ENCODE measurements around the gene CIZ1.

Gene CIZ1

DNA sequence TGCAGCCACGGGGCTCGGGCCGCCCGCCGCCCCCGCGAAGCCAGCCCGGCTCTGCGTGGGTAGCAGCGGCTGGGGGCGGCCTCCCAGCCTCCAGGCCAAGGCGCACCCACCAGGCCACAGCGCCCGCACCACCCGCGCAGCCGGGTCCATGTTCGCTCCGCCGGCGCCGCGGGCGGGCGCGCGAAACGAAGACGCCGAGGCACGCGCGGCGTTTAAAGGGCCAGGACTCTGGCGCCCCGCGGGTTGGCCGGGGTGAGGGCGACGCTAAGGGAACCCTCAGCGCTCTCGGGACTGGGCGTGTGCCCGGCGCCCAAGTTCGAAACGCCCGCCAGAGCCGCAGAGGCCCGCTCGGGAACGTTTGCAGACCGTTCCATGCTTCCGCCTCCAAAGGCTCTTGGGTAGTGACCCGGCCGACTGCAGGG lies 63.8 kb downstream of the CIZ1 start, which contains the start of gene PTGES2:
Gene PTGES2 (minus strand): TSS at position 162 of the 422 bp plus-strand sequence. CDS start 12 bp downstream, at position 150.
- in situ Hi-C loops (cut with HindIII; ENCODE audit: low sequenced_read_pairs) = no loop called here

DNA sequence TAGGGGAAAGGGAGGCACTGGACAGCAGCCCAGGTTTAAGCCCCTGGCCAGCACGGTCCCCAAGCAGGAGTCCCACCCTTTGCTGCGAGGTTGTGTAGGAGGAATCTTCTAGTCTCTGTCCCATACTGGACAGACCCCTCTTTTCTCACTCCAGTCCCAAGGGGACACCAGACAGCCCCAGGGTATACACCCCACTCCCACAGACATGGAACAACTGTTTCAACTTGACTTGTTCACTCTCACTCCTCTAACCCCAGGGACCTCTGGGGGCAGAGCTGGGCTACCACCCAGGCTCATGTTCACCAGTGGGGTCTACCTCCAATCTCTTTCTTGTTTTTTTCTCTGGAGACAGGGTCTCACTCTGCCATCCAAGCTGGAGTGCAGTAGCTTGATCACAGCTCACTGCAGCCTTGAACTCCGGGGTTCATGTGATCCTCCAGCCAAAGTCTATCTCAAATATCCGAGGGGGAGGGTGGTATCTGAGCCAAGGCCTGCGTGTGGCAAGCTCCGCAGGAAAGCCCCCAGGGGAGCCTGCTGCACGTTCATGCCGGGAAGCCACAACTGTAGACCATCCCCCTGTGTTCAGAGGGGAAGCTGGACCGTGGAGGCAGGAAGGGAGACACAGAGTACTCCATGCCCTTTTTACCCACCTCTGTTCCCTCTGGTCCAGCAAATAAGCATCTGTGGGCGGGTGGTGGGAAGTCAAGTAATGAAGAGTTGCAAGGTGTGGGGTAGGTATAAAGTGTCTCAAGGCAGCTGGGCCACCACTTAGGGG lies 65.6 kb downstream of the CIZ1 start:
- in situ Hi-C loops (cut with HindIII; ENCODE audit: low sequenced_read_pairs) = no loop called here

DNA sequence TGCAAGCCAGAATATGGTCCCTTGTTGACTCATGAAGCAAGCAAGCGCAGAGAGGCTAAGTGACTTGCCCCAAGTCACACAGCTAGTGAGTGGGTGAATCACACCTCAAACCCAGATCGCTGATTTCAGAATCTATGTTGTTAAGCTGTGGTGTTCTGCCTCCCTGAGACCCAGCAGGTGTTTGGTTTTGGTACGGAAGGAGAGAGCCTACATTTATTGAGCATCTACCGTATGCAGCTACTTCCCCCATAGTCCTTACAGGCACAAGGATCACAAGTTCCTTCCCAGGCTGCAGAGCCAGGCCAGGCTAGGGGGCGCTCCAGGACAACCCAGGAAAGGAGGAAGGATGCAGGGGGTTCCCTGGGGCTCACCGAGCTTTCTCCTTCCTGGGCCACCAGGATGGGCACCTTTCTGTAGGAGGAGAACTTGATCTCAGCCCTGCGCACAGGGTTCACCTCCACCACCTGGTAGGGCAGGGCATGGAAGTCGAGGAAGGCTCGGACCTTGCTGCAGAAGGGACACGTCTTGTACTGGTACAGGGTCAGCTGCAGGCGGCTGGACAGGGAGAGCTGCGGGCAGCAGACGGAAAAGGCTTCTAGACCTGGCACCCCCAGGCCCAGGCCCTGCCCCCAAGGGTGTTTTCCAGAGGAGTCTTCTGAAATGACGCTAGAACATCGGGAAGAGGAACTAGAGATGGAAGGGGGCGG lies 66.3 kb downstream of the CIZ1 start:
- in situ Hi-C loops (cut with HindIII; ENCODE audit: low sequenced_read_pairs) = no loop called here

DNA sequence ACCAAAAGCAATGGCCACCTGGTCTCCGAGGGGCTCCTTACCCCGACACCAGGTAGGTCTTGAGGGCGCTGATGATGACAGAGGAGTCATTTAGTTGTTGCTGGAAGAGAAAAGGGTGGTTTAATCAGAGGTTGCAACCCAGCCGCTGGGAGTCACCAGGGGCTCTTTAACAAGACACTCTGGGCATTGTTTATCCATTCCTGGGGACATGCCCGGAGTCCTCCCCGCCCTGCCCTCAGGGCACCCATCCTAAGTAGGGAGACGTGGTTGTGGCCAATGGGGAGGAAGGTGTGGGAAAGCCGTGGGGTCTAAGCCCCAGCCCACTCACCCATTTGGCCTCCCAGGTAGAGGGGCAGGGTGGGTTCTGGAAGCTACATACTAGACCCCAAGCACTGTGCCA lies 66.9 kb downstream of the CIZ1 start:
- in situ Hi-C loops (cut with HindIII; ENCODE audit: low sequenced_read_pairs) = no loop called here

DNA sequence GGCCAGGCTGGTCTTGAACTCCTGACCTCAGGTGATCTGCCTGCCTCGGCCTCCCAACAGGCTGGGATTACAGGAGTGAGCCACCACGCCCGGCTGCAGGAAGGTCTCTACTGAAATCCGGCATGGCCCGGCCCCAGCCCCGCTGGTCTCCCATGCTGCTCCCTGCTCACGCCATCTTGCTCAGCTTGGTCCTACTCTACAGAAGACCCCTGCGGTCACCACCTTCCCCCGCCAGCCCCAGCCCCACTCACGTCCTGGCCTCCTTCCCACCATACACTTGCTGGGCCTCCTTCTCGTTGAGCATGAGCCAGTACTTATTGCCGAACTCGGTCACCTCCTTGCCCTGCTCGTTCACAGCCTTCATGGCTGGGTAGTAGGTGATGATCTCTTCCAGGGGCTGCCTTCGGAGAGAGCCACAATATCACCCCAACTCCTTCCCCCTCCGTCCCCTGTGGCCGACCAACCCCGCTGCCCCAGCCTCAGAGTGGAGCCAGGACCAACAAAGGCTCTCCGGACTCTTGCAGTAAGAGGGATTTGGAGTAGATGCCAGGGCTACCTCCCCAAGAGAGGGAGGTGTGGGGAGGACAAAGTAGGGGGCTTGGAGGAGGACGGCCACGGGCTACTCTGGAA lies 67.8 kb downstream of the CIZ1 start:
- in situ Hi-C loops (cut with HindIII; ENCODE audit: low sequenced_read_pairs) = no loop called here

DNA sequence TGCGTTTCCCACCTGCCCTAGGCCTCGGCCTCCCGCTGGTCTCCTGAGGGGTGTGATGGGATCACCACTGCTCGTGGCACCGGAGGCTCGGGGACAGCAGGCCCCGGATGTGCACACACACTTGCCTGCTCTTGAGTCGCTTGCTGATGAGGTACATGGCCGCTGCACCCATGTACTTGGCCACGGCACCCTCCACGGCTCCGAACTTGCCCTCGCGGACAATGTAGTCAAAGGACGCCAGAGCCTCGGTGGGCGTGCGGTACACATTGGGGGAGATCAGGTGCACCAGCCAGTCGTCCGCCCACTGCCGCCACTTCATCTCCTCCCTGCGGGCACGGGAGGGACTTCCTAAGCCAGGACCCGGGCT lies 68.6 kb downstream of the CIZ1 start:
- in situ Hi-C loops (cut with HindIII; ENCODE audit: low sequenced_read_pairs) = no loop called here

DNA sequence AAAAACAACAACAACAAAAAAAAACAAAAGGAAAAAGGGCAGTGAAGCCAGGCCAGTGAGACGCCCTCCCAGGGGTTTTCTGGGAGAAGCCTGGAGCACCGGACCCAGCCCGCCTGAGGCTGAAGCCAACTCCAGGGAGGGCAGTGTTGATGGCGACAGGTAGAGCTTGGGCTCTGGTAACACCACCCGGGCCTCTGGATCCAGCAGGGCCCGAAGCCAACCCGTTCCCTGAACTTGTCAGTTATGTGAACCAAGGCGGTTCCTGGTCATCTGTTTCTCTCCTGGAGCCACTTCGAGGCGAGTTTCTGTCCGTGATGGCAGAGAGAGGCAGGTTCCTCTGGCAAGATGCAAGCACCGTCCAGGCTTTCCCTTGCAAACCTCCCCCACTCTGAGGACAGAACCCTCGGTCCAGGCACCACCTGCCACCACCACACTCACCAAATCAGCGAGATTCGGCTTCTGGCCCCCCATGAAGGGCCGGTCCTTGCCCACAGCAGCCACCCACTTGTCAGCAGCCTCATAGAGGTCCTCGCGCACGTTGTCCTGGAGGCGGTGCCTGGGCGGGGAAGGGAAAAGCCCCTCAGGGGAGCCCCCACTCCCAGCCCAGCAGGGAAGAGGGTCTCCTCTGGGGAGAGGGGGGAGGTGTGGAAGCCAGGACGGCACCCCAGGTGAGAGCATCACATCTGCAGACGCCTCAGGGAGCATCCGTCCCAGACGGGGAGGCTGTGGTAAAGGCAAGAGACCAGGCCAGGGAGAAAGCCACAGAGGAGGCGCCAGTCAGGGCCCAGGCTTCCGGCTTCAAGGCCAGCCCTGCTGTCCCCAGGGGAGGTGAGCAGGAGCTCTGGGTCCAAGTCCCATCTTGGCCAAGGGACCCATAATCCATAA lies 69.2 kb downstream of the CIZ1 start:
- in situ Hi-C loops (cut with HindIII; ENCODE audit: low sequenced_read_pairs) = no loop called here

DNA sequence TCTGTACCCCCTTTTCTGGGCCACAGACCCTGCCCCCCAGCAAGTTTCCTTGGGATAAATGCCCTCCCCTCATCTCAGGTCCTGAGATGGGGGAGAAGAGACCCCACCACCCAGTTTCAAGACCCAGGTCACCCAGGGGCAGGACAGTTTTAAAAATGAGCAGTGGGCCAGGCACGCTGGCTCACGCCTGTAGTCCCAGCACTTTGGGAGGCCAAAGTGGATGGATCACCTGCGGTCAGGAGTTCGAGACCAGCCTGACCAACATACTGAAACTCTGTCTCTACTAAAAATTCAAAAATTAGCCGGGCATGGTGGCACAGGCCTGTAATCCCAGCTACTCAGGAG lies 69.9 kb downstream of the CIZ1 start:
- in situ Hi-C loops (cut with HindIII; ENCODE audit: low sequenced_read_pairs) = no loop called here

DNA sequence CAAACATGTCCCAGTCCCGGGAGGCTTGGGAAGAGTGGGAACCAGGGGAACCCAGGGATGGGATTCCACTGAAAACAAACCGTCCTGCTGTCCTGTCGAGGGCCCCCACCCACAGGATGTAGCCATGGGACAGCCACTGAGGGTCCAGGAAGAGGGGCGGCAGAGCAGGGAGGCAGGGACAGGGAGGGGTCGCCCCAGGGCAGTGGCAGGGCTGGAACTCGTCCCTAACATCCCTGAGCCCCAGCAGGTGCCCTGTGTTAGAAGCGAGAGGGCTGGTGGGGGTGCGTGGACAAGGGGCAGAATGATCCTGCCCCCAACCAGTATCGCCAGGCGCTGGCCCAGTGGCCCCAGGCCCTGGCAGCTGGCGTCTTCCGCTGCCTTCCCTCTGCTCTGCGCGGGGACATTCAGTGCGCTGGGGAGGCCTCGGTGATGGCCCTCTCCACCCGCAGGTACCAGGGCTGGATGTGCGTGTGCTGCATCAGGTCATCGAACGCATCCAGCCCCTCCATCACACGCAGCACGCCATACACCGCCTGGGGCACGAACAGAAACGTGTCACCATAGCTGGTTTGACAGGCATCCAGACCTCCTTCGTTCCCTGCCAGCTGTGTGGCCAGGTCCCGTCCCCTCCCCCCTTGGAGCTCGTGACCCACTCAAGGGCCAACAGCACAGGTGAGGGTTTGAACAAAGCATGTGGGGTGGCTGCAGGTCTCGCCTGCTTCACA lies 70.5 kb downstream of the CIZ1 start:
- in situ Hi-C loops (cut with HindIII; ENCODE audit: low sequenced_read_pairs) = no loop called here

DNA sequence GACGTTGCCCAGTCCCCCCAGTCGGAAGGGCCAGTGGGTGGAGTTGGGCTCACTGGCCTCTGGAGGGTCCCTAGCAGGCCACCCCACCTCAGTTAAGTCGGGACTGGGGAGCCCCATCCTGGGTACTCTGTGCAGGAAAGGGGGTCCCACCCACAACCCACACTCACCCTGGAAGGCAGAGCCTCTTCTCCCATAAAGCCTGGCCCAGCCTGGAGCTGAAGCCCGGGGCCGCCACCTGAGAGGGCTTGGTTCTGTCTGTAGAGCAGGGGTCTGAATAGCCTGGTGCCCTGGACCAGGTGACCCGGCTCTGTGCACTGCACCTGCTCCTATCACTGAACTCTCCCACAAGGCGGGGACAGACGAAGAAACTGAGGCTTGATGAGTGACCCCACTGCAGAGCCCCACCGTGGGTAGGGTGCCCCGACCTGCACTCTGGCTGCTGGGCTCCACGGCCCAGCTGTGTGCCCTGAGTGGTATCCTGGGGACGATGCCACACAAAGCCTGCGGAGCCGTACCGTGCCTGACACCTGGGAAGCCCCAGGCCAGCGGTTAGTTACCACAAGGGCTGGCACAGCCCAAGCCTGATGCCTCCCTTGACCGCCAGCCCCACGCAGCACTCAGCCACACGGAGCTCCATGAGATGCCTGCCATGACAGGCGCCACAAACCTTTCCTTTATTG lies 71.2 kb downstream of the CIZ1 start:
- in situ Hi-C loops (cut with HindIII; ENCODE audit: low sequenced_read_pairs) = no loop called here

DNA sequence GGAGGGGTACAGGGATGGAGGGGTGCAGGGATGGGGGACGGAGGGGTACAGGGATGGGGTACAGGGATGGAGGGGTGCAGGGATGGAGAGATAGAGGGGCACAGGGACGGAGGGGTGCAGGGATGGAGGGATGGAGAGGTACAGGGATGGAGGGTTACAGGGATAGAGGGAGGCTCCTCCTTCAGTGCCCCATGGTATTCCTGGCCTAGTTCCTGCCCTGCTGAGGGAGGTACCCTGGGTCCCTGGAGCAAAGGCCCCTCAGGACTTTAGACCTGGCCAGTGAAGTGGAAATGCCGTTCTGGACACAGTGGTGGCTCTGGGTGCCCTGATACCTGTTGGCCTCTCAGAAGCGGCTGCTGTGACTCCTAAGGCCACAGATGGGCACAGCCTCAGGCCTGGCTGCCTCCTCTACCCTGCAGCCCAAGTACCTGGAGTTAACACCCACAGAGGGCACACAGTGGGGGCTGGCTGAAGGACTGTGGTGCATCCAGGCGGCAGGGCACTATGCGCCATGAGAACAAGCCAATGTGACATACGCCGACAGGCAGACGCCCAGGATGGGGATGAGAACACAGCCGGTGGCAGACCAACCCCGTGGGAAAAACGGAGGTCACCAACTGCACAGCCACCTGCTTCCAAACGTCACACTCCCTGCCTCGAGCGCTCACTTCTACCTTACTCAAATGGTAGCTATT lies 72.3 kb downstream of the CIZ1 start:
- in situ Hi-C loops (cut with HindIII; ENCODE audit: low sequenced_read_pairs) = no loop called here

DNA sequence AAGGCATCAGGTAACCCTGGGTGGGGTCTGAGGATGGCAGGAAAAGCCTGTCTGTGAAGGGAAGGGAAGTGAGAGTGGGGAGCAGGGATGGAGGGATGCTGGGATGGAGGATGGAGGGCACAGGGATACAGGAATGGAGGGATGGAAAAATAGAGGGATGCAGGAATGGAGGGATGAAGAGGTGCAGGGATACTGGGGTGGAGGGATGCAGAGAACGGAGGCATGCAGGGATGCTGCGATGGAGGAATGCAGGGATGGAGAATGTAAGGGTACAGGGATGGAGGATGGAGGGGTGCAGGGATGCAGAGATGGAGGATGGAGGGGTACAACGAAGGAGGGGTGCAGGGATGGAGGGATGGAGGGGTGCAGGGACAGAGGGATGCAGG lies 72.9 kb downstream of the CIZ1 start:
- in situ Hi-C loops (cut with HindIII; ENCODE audit: low sequenced_read_pairs) = no loop called here

DNA sequence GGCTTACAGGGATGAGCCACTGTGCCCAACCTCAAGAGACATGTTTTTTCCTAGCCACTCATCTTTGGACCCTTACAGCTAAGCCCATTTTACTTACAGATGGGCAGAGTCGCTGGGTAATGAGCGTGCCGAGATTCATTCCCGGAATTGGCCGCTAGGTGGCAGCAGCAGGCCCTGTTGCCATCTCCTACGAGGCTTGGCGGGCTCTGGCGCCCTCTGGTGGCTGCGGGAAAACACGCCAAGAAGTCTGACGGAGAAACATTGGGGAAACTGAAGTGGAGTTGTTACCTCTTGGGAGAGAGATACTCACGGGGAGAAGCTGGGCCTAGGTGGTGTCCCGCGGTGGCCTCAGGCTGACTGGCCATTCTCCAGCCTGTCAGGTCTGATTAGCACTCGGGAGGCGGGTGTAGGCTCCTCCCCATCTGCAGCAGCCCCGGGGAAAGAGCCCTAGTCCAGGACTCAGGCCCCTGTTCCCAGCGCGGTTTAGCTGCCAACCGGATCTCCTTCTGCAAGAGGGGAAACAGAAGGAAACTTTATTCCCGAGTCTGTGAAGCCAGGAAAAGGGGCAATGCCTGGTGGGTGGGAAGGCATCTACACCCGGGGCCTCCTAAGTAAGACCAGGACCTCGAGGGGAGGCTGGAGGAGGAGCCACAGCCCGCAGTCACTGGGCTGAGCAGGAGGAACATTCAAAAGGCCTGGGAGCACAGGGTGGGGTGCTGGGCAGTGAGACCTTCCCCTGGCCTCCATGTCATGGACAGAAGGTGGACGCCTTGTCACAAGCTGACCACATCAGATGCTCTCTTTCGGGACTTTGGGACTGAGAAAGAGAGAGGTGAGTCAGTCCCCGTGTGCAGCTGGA lies 73.5 kb downstream of the CIZ1 start:
- in situ Hi-C loops (cut with HindIII; ENCODE audit: low sequenced_read_pairs) = no loop called here

DNA sequence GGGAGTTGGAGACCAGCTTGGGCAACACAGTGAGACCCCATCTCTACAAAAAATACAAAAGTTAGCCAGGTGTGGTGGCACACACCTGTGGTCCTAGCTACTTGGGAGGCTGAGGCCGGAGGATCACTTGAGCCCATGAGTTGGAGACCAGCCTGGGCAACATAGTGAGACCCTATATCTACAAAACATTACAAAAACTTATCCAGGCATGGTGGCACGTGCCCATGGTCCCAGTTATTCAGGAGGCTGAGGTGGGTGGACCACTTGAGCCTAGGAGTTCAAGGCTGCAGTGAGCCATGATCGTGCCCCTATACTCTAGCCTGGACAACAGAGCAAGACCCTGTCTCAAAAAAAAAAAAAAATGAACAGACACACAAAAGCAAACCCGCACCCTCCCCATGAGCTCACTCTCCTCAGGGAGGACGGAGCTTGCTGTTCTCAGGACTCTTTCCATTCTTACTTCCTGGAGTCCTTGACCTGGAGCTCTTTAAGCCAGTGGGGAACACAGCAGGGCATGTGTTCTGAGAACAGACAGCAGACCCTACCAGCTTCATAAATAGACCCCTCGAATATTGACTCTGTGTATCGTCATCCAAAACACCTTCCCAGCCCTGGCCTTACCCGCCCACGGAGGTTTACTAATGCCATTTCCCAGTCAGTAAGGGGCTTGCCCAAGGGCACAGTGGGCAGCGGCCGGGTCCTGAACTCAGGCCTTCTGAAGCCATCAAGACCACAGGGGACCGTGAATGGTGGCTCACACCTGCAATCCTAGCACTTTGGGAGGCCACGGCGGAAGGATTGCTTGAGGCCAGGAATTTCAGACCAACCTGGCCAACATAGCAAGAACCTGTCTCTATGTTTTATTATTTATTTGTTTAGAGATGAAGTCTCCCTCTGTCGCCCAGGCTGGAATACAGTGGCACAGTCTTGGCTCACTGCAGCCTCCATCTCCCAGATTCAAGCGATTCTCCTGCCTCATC lies 75.0 kb downstream of the CIZ1 start:
- in situ Hi-C loops (cut with HindIII; ENCODE audit: low sequenced_read_pairs) = no loop called here

Data from DLD1 (cell line).